Measurements from ENCODE around the gene ARID5B. TPM values are rescaled to one million over a fixed set of nuclear protein-coding genes. Genes with fewer than 3 reads are reported as not detected.

The ARID5B gene
- total RNA-seq, 1 experiment from 2014 or later = 0.04 TPM

- Histone ChIP-seq H3K14ac (ENCODE audit: insufficient read depth, low read length) (no peak overlapping the region), H2BK12ac (ENCODE audit: insufficient read length, low read depth, low read length) (no peak overlapping the region), H2BK15ac (ENCODE audit: low read depth, low read length) (no peak overlapping the region), H4K91ac (ENCODE audit: insufficient read length, low read depth, low read length) (no peak overlapping the region), H3K56ac (ENCODE audit: insufficient read length, low read depth, low read length) (no peak overlapping the region), H2AFZ (ENCODE audit: low read length) (no peak overlapping the region), H3K79me2 (ENCODE audit: insufficient read depth, low read length) (no peaks in the 10 kb centered on the region), H3K9ac (ENCODE audit: extremely low read depth, insufficient read length, low read length) (no peak overlapping the region), H3K18ac (ENCODE audit: insufficient read length, low read depth, low read length) (no peak overlapping the region), H3K23ac (ENCODE audit: insufficient read length, low read depth, low read length) (no peak overlapping the region), H3K4me1 (ENCODE audit: insufficient read depth, low read length) (no peaks in the 10 kb centered on the region), H3K4ac (ENCODE audit: low read depth, low read length) (no peak overlapping the region), H2AK5ac (ENCODE audit: insufficient read length, low read length) (no peak overlapping the region), H4K8ac (replicated peaks; ENCODE audit: insufficient read length, low read depth, low read length) (no peak overlapping the region), H3K4me2 (ENCODE audit: insufficient read depth, insufficient read length, low read length) (no peak overlapping the region), H3K9me3 (ENCODE audit: control insufficient read depth, low read depth, low read length) (no peaks in the 10 kb centered on the region), H3T11ph (ENCODE audit: low read length) (no peak overlapping the region), H2BK5ac (ENCODE audit: insufficient read length, low read length) (no peak overlapping the region), H3K27ac (ENCODE audit: insufficient read length, low read depth, low read length) (no peak overlapping the region), H3K27me3 (ENCODE audit: insufficient read depth, low read length) (no peaks in the 10 kb centered on the region), H3K79me1 (ENCODE audit: insufficient read depth, low read depth, low read length, poor library complexity, severe bottlenecking) (no peaks in the 10 kb centered on the region), H4K20me1 (ENCODE audit: control insufficient read depth, insufficient read depth, insufficient read length) (no peaks in the 10 kb centered on the region), H4K5ac (ENCODE audit: insufficient read length, low read depth, low read length) (no peak overlapping the region), H2BK120ac (ENCODE audit: low read depth, low read length, poor library complexity, severe bottlenecking) (no peak overlapping the region), H3K23me2 (ENCODE audit: insufficient read length, low read depth, low read length, poor library complexity, severe bottlenecking) (no peaks in the 10 kb centered on the region), H2BK20ac (ENCODE audit: low read depth, low read length, poor library complexity, severe bottlenecking) (no peak overlapping the region)
- Mint-ChIP-seq H3K4me3 (no peak overlapping the region), H3K27me3 (ENCODE audit: low read depth) (no peaks in the 10 kb centered on the region), H3K9me3 (no peaks in the 10 kb centered on the region), H3K4me1 (no peaks in the 10 kb centered on the region), H3K27ac (no peak overlapping the region; a peak in 1 of 7 replicates), H3K36me3 (ENCODE audit: insufficient read depth in 1 of 3, low read depth in 3 of 3) (no peaks in the 10 kb centered on the region)
- TF ChIP-seq, protein P1, sequence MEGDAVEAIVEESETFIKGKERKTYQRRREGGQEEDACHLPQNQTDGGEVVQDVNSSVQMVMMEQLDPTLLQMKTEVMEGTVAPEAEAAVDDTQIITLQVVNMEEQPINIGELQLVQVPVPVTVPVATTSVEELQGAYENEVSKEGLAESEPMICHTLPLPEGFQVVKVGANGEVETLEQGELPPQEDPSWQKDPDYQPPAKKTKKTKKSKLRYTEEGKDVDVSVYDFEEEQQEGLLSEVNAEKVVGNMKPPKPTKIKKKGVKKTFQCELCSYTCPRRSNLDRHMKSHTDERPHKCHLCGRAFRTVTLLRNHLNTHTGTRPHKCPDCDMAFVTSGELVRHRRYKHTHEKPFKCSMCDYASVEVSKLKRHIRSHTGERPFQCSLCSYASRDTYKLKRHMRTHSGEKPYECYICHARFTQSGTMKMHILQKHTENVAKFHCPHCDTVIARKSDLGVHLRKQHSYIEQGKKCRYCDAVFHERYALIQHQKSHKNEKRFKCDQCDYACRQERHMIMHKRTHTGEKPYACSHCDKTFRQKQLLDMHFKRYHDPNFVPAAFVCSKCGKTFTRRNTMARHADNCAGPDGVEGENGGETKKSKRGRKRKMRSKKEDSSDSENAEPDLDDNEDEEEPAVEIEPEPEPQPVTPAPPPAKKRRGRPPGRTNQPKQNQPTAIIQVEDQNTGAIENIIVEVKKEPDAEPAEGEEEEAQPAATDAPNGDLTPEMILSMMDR (conservative IDR thresholded peaks at IDR 0.05) = no peak
- DNase-seq = no peak
- WGBS (ENCODE audit: extremely low coverage, insufficient read length, low lambda C conversion rate) = 100% methylated on average over 1 of the region's 6 CpGs
These were observed 106.7 kb downstream of the ARID5B start for GRCh38 chr10:62008196-62008595.
